A549 (cell line): ENCODE results near the gene CDC5L.

Experiments used
- CTCF ChIP-seq: fragments of >200 bp; sonication (Bioruptor Twin); formaldehyde crosslinking; IDR thresholded peaks from 3 replicates; pipeline ENCODE4 v1.5.1; 2016
- PHF8 ChIP-seq: fragments of 200-600 bp; sonication (generic); IDR thresholded peaks from 2 replicates; pipeline ENCODE4 v1.6.1; 2016; ENCODE audit warnings: low read depth, mild to moderate bottlenecking, antibody characterized with exemption, moderate library complexity, borderline replicate concordance

- TF ChIP-seq CTCF (no peak), PHF8 (no peak)
Measured at GRCh38 chr6:44462797-44463727, 75.6 kb downstream of the CDC5L start.
